Activated naive CD8-positive, alpha-beta T cell treated with anti-CD3 and anti-CD28 coated beads, Interleukin-2, amount 50 U/mL, for 24 hours (primary cell): Measurements from ENCODE around the gene APH1A.
"Not testable (repeated sequence)": the region's sequence is repeated elsewhere in the genome, so short reads cannot be mapped to it uniquely, and the experiment has no call there.

Experiments
- ATAC-seq: fragments of 150-1000 bp; cut with Tn5 transposase; one replicate; pipeline ENCODE4 v1.10.0; 2021
- DNase-seq: peaks from one replicate; pipeline ENCODE4 v3.0.0; 2021
- H3K27ac Mint-ChIP-seq: one replicate; pipeline ENCODE4 v1.8.0; 2021; ENCODE audit warnings: mild to moderate bottlenecking, mixed read lengths
- H3K27me3 Mint-ChIP-seq: one replicate; pipeline ENCODE4 v1.8.0; 2021; ENCODE audit warnings: mixed read lengths
- H3K36me3 Mint-ChIP-seq: one replicate; pipeline ENCODE4 v1.8.0; 2021; ENCODE audit warnings: low read depth, mixed read lengths
- H3K4me1 Mint-ChIP-seq: one replicate; pipeline ENCODE4 v1.8.0; 2021; ENCODE audit warnings: mixed read lengths
- H3K4me3 Mint-ChIP-seq: one replicate; pipeline ENCODE4 v1.8.0; 2021; ENCODE audit warnings: mild to moderate bottlenecking, moderate library complexity, mixed read lengths
- H3K9me3 Mint-ChIP-seq: one replicate; pipeline ENCODE4 v1.8.0; 2021; ENCODE audit warnings: mixed read lengths

Gene APH1A

DNA sequence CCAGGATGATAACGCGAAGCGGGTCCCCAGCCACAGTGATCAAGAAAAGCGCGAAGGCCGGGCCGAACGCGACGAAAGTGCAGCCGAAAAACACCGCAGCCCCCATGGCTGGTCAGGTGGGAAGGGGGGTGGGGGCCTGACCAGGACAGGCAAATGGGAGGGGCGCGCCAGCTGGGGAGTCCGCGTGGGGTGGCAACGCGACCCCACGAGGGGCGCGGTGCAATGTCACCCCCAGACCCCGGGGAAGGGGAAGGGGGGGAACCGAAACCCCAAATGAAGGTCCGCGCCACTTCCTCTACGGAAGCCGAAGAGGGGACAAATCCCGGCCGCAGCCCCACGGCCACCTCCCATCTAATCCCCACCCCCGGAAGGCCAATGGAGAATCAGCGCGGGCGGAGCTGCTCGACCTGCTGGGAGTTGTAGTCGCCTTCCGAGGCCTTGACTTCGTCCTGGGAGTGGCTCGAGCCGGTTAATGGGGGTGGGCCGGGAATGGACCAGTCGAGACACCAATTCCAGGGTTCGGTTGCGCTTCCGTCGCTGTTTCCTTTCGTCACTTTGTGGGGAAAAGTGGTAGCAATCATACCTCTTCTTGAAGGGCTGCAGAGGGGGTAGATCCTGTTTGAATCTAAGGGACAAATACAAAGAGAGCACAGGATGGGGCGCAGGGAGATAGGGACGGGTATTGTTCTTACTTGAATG, at the start of gene APH1A:
TSS of gene APH1A (minus strand) at position 312 of the 699 bp plus-strand sequence. CDS start at position 106, 206 bp downstream.
- Mint-ChIP-seq H3K36me3 (peaks cover 39% of the 10 kb centered on the region), H3K4me1 (peaks cover 25% of the 10 kb centered on the region), H3K27ac (peak within 1 kb of the TSS; percentile 95)

DNA sequence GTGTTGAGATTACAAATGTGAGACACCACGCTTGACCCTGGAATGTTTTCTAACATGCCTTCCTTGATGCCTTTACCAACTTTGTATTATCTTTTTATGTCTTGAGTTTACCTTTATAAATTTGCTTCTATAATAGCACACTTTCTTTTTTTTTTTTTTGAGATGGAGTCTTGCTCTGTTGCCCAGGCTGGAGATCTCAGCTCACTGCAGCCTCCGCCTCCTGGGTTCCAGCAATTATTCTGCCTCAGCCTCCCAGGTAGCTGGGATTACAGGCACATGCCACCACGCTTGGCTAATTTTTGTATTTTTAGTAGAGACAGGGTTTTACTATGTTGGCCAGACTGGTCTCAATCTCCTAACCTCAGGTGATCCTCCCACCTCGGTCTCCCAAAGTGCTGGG, 45.9 kb upstream of the APH1A start:
- not testable (repeated sequence) for H3K4me3 Mint-ChIP-seq, H3K4me1 Mint-ChIP-seq, H3K9me3 Mint-ChIP-seq, H3K36me3 Mint-ChIP-seq, H3K27me3 Mint-ChIP-seq, H3K27ac Mint-ChIP-seq, ATAC-seq, DNase-seq

More for the DNA sequence above, at the start of gene APH1A:
- ATAC-seq (peak; percentile 99), DNase-seq (peak; percentile 94)
- Mint-ChIP-seq H3K27me3 (no peaks in the 10 kb centered on the region), H3K9me3 (no peaks in the 10 kb centered on the region), H3K4me3 (peak within 1 kb of the TSS; percentile 91)

DNA sequence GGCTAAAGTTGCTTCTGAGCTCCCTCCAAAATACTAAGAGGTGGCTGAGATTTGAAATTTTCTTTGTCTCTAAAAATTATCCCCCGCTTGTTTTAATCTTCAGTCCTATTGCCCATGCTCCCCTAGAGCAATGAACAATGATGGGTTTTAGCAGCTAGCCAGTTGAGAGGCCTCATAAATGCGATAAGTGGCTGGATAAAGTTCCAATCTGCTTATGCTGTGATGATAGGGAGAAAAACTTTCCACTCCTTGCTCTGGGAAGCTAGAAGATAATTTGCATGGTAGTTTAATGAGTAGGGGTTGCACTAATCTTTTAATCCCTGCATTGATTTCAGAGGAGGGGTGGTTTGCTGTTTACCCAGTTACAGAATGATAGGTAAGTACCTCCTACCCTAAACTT, 42.9 kb upstream of the APH1A start:
- Mint-ChIP-seq H3K27ac (no peak overlapping the region), H3K4me1 (no peaks in the 10 kb centered on the region), H3K9me3 (no peaks in the 10 kb centered on the region), H3K4me3 (no peak overlapping the region), H3K36me3 (peaks cover 21% of the 10 kb centered on the region), H3K27me3 (no peaks in the 10 kb centered on the region)
- DNase-seq (no peak), ATAC-seq (no peak)

GRCh38 chr1:150309758-150310508, 41.1 kb upstream of the APH1A start:
- ATAC-seq (no peak), DNase-seq (no peak)
- H3K27ac Mint-ChIP-seq, result no peak overlapping the region
- H3K4me1 Mint-ChIP-seq, result no peaks in the 10 kb centered on the region
- no peaks in the 10 kb centered on the region for H3K27me3 Mint-ChIP-seq
- H3K36me3 Mint-ChIP-seq, result peaks cover 32% of the 10 kb centered on the region
- no peak overlapping the region for H3K4me3 Mint-ChIP-seq
- H3K9me3 Mint-ChIP-seq, result no peaks in the 10 kb centered on the region

DNA sequence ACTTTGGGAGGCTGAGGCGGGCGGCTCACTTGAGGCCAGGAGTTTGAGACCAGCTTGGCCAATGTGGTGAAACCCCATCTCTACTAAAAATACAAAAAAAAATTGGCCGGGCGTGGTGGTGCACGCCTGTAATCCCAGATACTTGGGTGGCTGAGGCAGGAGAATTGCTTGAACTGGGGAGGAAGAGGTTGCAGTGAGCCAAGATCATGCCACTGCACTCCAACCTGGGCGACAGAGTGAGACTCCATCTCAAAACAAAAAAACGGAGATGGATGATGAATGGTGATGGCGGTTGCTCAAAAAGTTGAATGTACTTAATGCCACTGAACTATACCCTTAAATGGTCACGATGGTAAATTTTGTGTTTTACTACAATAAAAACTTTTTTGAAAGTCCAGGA, 39.8 kb upstream of the APH1A start:
- H3K9me3 Mint-ChIP-seq, H3K27ac Mint-ChIP-seq, H3K4me3 Mint-ChIP-seq, ATAC-seq, H3K27me3 Mint-ChIP-seq, DNase-seq, H3K4me1 Mint-ChIP-seq: not testable (repeated sequence)
- peaks cover 32% of the 10 kb centered on the region for H3K36me3 Mint-ChIP-seq

- H3K4me1 Mint-ChIP-seq, result peaks cover 7% of the 10 kb centered on the region
- ATAC-seq (no peak), DNase-seq (no peak)
- peaks cover 48% of the 10 kb centered on the region for H3K36me3 Mint-ChIP-seq
- no peak overlapping the region for H3K27ac Mint-ChIP-seq
- H3K27me3 Mint-ChIP-seq, result no peaks in the 10 kb centered on the region
- H3K9me3 Mint-ChIP-seq, result no peaks in the 10 kb centered on the region
- H3K4me3 Mint-ChIP-seq, result no peak overlapping the region
Observed at GRCh38 chr1:150302902-150303301, 34.1 kb upstream of the APH1A start.

- no peak overlapping the region for H3K27ac Mint-ChIP-seq
- ATAC-seq, result no peak
- H3K36me3 Mint-ChIP-seq, result peaks cover 48% of the 10 kb centered on the region
- H3K9me3 Mint-ChIP-seq, result no peaks in the 10 kb centered on the region
- DNase-seq, result no peak
- no peak overlapping the region for H3K4me3 Mint-ChIP-seq
- no peaks in the 10 kb centered on the region for H3K27me3 Mint-ChIP-seq
- H3K4me1 Mint-ChIP-seq, result peaks cover 11% of the 10 kb centered on the region
Observed at GRCh38 chr1:150302338-150302737, 33.5 kb upstream of the APH1A start.

GRCh38 chr1:150299716-150300115, 30.9 kb upstream of the APH1A start:
- no peak overlapping the region for H3K4me3 Mint-ChIP-seq
- H3K36me3 Mint-ChIP-seq, result peaks cover 54% of the 10 kb centered on the region
- no peak overlapping the region for H3K27ac Mint-ChIP-seq
- H3K9me3 Mint-ChIP-seq, result no peaks in the 10 kb centered on the region
- ATAC-seq (no peak), DNase-seq (no peak)
- H3K4me1 Mint-ChIP-seq, result peaks cover 31% of the 10 kb centered on the region
- H3K27me3 Mint-ChIP-seq, result no peaks in the 10 kb centered on the region

GRCh38 chr1:150295476-150295875, 26.7 kb upstream of the APH1A start:
- ATAC-seq, result no peak
- peaks cover 49% of the 10 kb centered on the region for H3K36me3 Mint-ChIP-seq

DNA sequence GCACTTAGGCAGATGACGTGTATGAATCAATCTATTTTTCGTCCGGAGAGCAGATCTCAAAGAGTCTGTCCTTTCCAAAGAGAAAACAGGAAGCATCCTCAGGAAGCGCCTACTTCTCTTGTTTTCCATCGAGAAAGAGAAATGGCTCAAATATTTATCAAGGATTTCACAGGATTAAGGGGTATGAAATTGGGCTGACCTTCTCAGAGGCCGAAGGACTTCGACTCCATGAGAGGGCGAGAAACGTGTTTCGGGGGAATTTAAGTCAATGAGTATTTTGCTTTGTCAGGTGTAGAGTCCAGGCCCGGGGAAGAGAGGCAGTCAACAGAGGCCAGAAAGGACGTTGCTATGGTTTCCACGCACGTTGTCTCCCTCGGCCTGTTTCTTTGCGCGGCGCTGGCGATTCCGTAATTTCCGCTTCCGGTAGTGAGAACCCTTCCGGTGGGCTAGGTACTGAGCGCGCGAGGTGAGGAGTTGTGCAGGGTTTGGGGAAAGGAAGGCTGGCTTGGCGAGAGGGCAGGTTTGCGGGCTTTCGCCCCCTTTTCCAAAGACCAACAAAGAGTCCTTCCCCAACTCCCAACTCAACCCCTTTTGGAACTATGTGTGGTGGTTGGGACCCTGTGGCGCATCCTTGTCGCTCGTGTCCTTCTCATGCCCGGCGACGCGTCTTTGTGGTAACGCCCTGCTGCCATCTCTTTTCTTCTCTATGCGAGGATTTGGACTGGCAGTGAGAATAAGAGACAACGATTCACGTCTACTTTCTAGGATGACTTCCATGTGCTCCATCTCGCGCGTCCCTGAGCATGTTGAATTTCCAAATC, 24.8 kb upstream of the APH1A start, which contains the start of gene MRPS21:
TSS of gene MRPS21 (plus strand) at position 429 of the 821 bp plus-strand sequence. CDS start 506 bp downstream, outside the sequence.
- peak within 1 kb of the TSS; percentile 94 for H3K4me3 Mint-ChIP-seq
- H3K4me1 Mint-ChIP-seq, result peaks cover 40% of the 10 kb centered on the region
- DNase-seq (peak; percentile 88), ATAC-seq (peak; percentile 99)
- no peaks in the 10 kb centered on the region for H3K9me3 Mint-ChIP-seq
- no peaks in the 10 kb centered on the region for H3K27me3 Mint-ChIP-seq
- H3K36me3 Mint-ChIP-seq, result peaks cover 38% of the 10 kb centered on the region
- peak within 1 kb of the TSS; percentile 98 for H3K27ac Mint-ChIP-seq

More at GRCh38 chr1:150295476-150295875, 26.7 kb upstream of the APH1A start:
- H3K4me3 Mint-ChIP-seq, result peak overlapping the region; percentile 94
- H3K4me1 Mint-ChIP-seq, result peaks cover 44% of the 10 kb centered on the region
- peak overlapping the region; percentile 71 for H3K27ac Mint-ChIP-seq
- H3K9me3 Mint-ChIP-seq, result no peaks in the 10 kb centered on the region
- DNase-seq, result no peak
- no peaks in the 10 kb centered on the region for H3K27me3 Mint-ChIP-seq

DNA sequence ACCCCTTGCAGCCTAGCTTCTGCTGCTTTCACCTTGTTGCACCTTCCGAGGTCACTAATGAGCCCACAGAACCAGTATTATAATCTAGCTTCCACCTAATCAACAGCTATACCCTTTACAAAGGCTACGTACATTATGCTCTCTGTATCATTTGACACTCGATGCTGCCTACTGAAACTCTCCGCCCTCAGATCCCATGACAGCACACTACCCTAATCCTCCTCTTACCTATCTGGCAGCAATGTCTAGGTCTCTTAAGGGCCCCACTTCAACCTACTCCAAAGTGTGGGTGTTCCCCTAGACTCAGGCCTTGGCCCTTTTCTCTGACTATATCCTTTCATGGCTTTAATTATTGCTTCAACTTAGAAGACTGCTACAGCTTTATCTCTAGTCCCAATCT, 20.0 kb upstream of the APH1A start:
- DNase-seq (no peak), ATAC-seq (no peak)
- no peak overlapping the region for H3K27ac Mint-ChIP-seq
- H3K36me3 Mint-ChIP-seq, result peaks cover 2% of the 10 kb centered on the region
- no peak overlapping the region for H3K4me3 Mint-ChIP-seq
- H3K4me1 Mint-ChIP-seq, result peaks cover 11% of the 10 kb centered on the region
- no peaks in the 10 kb centered on the region for H3K9me3 Mint-ChIP-seq
- H3K27me3 Mint-ChIP-seq, result no peaks in the 10 kb centered on the region

DNA sequence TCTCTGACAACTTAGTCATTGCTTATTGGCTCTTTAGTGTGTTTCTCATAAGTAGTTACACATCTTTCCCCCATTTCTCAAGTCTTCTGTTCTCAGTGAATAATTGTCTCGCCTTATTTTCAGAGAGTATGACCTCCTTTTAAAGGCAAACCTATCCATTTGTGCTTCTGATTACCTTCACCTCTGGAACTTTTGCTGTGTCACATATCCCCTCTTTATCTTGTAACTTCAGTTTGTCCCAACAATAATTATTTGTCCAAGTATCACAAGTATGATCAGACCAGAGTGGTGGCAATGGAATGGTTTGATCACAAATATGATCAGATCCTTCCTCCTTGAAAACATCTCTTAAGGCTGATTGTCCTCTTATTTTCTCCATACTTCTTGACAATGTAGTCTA, 19.6 kb upstream of the APH1A start:
- H3K27ac Mint-ChIP-seq, result no peak overlapping the region
- H3K9me3 Mint-ChIP-seq, result no peaks in the 10 kb centered on the region
- no peak for DNase-seq
- ATAC-seq, result no peak
- H3K4me1 Mint-ChIP-seq, result peaks cover 7% of the 10 kb centered on the region
- H3K27me3 Mint-ChIP-seq, result no peaks in the 10 kb centered on the region
- no peak overlapping the region for H3K4me3 Mint-ChIP-seq
- H3K36me3 Mint-ChIP-seq, result peaks cover 1% of the 10 kb centered on the region

- ATAC-seq (no peak), DNase-seq (no peak)
- H3K4me1 Mint-ChIP-seq, result peaks cover 26% of the 10 kb centered on the region
- H3K9me3 Mint-ChIP-seq, result peaks cover 7% of the 10 kb centered on the region
- H3K4me3 Mint-ChIP-seq, result no peak overlapping the region
- H3K27me3 Mint-ChIP-seq, result peaks cover 7% of the 10 kb centered on the region
- no peak overlapping the region for H3K27ac Mint-ChIP-seq
- peaks cover 4% of the 10 kb centered on the region for H3K36me3 Mint-ChIP-seq
Observed at GRCh38 chr1:150283260-150283659, 14.4 kb upstream of the APH1A start.

- Mint-ChIP-seq H3K9me3 (peaks cover 7% of the 10 kb centered on the region), H3K4me3 (peak overlapping the region; percentile 78), H3K4me1 (peaks cover 26% of the 10 kb centered on the region), H3K27me3 (peaks cover 7% of the 10 kb centered on the region), H3K27ac (peak overlapping the region; percentile 81), H3K36me3 (peaks cover 4% of the 10 kb centered on the region)
- DNase-seq (no peak), ATAC-seq (no peak)
Observed at GRCh38 chr1:150282558-150282958, 13.7 kb upstream of the APH1A start.
